HepG2 (cell line): ENCODE measurements around the gene CLASP1. TPM values are rescaled to one million over a fixed set of nuclear protein-coding genes. Genes with fewer than 3 reads are reported as not detected.
A peak's percentile ranks its signal among the peaks of the same experiment; 100 is the strongest.

ENCODE experiments used
- ATF1 ChIP-seq: IDR thresholded peaks from 2 replicates; pipeline ENCODE4 v1.6.1; 2016; ENCODE audit warnings: mild to moderate bottlenecking, control low read depth
- BRD4 ChIP-seq: sonication (generic); formaldehyde crosslinking; IDR thresholded peaks from 2 replicates; pipeline ENCODE4 v1.4.0; 2020; ENCODE audit warnings: missing genetic modification reagents
- GZF1 ChIP-seq: sonication (generic); formaldehyde crosslinking; IDR thresholded peaks from 2 replicates; pipeline ENCODE4 v1.5.1; 2020; ENCODE audit warnings: mild to moderate bottlenecking, missing genetic modification reagents
- MED1 ChIP-seq: sonication (generic); formaldehyde crosslinking; IDR thresholded peaks from 2 replicates; pipeline ENCODE4 v1.4.0; 2020; ENCODE audit warnings: missing genetic modification reagents
- MEIS2 ChIP-seq: sonication (generic); formaldehyde crosslinking; IDR thresholded peaks from 2 replicates; pipeline ENCODE4 v1.9.0; 2021; ENCODE audit warnings: mild to moderate bottlenecking, missing genetic modification reagents
- NR2C2 ChIP-seq: sonication (generic); formaldehyde crosslinking; IDR thresholded peaks from 2 replicates; pipeline ENCODE4 v1.4.0; 2020; ENCODE audit warnings: missing genetic modification reagents, mild to moderate bottlenecking, moderate library complexity, borderline replicate concordance
- THRA ChIP-seq: sonication (generic); formaldehyde crosslinking; IDR thresholded peaks from 2 replicates; pipeline ENCODE4 v1.4.0; 2020; ENCODE audit warnings: missing genetic modification reagents, borderline replicate concordance
- ZIK1 ChIP-seq: sonication (generic); formaldehyde crosslinking; IDR thresholded peaks from 2 replicates; pipeline ENCODE4 v1.5.0; 2020; ENCODE audit warnings: mild to moderate bottlenecking, low read depth, missing genetic modification reagents, borderline replicate concordance
- ZNF335 ChIP-seq: sonication (generic); formaldehyde crosslinking; IDR thresholded peaks from 2 replicates; pipeline ENCODE4 v1.4.0; 2020; ENCODE audit warnings: missing genetic modification reagents
- ZNF354B ChIP-seq: sonication (generic); formaldehyde crosslinking; IDR thresholded peaks from 2 replicates; pipeline ENCODE4 v1.8.0; 2022; ENCODE audit warnings: mild to moderate bottlenecking, missing genetic modification reagents
- ZNF543 ChIP-seq: sonication (generic); formaldehyde crosslinking; IDR thresholded peaks from 2 replicates; pipeline ENCODE4 v1.4.0; 2020; ENCODE audit warnings: mild to moderate bottlenecking, missing genetic modification reagents
- ZNF607 ChIP-seq: sonication (generic); formaldehyde crosslinking; IDR thresholded peaks from 2 replicates; pipeline ENCODE4 v1.5.1; 2020; ENCODE audit warnings: missing genetic modification reagents, mild to moderate bottlenecking, borderline replicate concordance
- polyA plus RNA-seq, 8 experiments: library from polyadenylated mRNA; depleted of rRNA in 3 of 8; stranded (reverse) in 7 of 8; unstranded in 1 of 8; fragments of >200 nt; fragmentation: Illumina TruSeq in 4 of 8; extraction: Trizol in 4 of 8; gene quantifications; 2 replicates each; pipeline versions ENCODE4 v1.2.1 to v1.2.3, GENCODE V29; 2011 to 2016; ENCODE audit warnings: low read depth in 4 of 8, missing spikeins in 1 of 8, mixed read lengths in 1 of 8; ENCODE audit not compliant: insufficient read depth in 1 of 8
- total RNA-seq, 5 experiments: library from RNA; depleted of rRNA; stranded (reverse); fragments of >200 nt; fragmentation: Illumina TruSeq; extraction: Trizol; gene quantifications; 2 replicates each; pipeline ENCODE4 v1.2.3, GENCODE V29; 2016; ENCODE audit warnings: low read depth in 1 of 5
- TF ChIP-seq, protein P1 (sequence below): sonication (generic); formaldehyde crosslinking; IDR thresholded peaks from 2 replicates; pipeline ENCODE4 v1.4.0; 2020; ENCODE audit warnings: missing genetic modification reagents
- TF ChIP-seq, protein P2 (sequence below): sonication (generic); formaldehyde crosslinking; IDR thresholded peaks from 2 replicates; pipeline ENCODE4 v1.5.0; 2020; ENCODE audit warnings: missing genetic modification reagents
- TF ChIP-seq, protein P3 (sequence below): sonication (generic); formaldehyde crosslinking; IDR thresholded peaks from 2 replicates; pipeline ENCODE4 v1.4.0; 2020; ENCODE audit warnings: mild to moderate bottlenecking, missing genetic modification reagents, borderline replicate concordance
- TF ChIP-seq, protein P4 (sequence below): sonication (generic); formaldehyde crosslinking; IDR thresholded peaks from 2 replicates; pipeline ENCODE4 v1.4.0; 2020; ENCODE audit warnings: mild to moderate bottlenecking, low read depth, missing genetic modification reagents
- TF ChIP-seq, protein P5 (sequence below): IDR thresholded peaks from 2 replicates; pipeline ENCODE4 v1.6.1; 2016; ENCODE audit warnings: mild to moderate bottlenecking

CLASP1 gene
- total and polyA plus RNA-seq, 2 of the 13 experiments (the other 11 are each of a cell fraction or from before 2014, with no cell fraction given): 11.7 to 47.9 TPM

GRCh38 chr2:121649596-121650314 is 493 bp upstream of the CLASP1 start (continued):
- TF ChIP-seq, protein P1, sequence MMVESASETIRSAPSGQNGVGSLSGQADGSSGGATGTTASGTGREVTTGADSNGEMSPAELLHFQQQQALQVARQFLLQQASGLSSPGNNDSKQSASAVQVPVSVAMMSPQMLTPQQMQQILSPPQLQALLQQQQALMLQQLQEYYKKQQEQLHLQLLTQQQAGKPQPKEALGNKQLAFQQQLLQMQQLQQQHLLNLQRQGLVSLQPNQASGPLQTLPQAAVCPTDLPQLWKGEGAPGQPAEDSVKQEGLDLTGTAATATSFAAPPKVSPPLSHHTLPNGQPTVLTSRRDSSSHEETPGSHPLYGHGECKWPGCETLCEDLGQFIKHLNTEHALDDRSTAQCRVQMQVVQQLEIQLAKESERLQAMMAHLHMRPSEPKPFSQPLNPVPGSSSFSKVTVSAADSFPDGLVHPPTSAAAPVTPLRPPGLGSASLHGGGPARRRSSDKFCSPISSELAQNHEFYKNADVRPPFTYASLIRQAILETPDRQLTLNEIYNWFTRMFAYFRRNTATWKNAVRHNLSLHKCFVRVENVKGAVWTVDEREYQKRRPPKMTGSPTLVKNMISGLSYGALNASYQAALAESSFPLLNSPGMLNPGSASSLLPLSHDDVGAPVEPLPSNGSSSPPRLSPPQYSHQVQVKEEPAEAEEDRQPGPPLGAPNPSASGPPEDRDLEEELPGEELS (CRISPR knock-in tag): 0 out of 2 replicates have a peak, but pooled peaks have one; percentile 60
- TF ChIP-seq, protein P2, sequence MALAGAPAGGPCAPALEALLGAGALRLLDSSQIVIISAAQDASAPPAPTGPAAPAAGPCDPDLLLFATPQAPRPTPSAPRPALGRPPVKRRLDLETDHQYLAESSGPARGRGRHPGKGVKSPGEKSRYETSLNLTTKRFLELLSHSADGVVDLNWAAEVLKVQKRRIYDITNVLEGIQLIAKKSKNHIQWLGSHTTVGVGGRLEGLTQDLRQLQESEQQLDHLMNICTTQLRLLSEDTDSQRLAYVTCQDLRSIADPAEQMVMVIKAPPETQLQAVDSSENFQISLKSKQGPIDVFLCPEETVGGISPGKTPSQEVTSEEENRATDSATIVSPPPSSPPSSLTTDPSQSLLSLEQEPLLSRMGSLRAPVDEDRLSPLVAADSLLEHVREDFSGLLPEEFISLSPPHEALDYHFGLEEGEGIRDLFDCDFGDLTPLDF (CRISPR knock-in tag): peak; percentile 86
- no peak for TF ChIP-seq ZNF354B
- TF ChIP-seq MED1 (CRISPR knock-in tag): peak; percentile 74
- TF ChIP-seq, protein P3, sequence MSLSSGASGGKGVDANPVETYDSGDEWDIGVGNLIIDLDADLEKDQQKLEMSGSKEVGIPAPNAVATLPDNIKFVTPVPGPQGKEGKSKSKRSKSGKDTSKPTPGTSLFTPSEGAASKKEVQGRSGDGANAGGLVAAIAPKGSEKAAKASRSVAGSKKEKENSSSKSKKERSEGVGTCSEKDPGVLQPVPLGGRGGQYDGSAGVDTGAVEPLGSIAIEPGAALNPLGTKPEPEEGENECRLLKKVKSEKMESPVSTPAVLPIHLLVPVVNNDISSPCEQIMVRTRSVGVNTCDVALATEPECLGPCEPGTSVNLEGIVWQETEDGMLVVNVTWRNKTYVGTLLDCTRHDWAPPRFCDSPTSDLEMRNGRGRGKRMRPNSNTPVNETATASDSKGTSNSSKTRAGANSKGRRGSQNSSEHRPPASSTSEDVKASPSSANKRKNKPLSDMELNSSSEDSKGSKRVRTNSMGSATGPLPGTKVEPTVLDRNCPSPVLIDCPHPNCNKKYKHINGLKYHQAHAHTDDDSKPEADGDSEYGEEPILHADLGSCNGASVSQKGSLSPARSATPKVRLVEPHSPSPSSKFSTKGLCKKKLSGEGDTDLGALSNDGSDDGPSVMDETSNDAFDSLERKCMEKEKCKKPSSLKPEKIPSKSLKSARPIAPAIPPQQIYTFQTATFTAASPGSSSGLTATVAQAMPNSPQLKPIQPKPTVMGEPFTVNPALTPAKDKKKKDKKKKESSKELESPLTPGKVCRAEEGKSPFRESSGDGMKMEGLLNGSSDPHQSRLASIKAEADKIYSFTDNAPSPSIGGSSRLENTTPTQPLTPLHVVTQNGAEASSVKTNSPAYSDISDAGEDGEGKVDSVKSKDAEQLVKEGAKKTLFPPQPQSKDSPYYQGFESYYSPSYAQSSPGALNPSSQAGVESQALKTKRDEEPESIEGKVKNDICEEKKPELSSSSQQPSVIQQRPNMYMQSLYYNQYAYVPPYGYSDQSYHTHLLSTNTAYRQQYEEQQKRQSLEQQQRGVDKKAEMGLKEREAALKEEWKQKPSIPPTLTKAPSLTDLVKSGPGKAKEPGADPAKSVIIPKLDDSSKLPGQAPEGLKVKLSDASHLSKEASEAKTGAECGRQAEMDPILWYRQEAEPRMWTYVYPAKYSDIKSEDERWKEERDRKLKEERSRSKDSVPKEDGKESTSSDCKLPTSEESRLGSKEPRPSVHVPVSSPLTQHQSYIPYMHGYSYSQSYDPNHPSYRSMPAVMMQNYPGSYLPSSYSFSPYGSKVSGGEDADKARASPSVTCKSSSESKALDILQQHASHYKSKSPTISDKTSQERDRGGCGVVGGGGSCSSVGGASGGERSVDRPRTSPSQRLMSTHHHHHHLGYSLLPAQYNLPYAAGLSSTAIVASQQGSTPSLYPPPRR (CRISPR knock-in tag): peak; percentile 16; the same call in 1 of the 2 replicates
- TF ChIP-seq NR2C2 (CRISPR knock-in tag): peak; percentile 97
- TF ChIP-seq, protein P4, sequence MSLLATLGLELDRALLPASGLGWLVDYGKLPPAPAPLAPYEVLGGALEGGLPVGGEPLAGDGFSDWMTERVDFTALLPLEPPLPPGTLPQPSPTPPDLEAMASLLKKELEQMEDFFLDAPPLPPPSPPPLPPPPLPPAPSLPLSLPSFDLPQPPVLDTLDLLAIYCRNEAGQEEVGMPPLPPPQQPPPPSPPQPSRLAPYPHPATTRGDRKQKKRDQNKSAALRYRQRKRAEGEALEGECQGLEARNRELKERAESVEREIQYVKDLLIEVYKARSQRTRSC: no peak
- TF ChIP-seq ZNF335 (CRISPR knock-in tag): peak; percentile 69
- TF ChIP-seq, protein P5, sequence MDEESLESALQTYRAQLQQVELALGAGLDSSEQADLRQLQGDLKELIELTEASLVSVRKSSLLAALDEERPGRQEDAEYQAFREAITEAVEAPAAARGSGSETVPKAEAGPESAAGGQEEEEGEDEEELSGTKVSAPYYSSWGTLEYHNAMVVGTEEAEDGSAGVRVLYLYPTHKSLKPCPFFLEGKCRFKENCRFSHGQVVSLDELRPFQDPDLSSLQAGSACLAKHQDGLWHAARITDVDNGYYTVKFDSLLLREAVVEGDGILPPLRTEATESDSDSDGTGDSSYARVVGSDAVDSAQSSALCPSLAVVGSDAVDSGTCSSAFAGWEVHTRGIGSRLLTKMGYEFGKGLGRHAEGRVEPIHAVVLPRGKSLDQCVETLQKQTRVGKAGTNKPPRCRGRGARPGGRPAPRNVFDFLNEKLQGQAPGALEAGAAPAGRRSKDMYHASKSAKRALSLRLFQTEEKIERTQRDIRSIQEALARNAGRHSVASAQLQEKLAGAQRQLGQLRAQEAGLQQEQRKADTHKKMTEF: peak; percentile 95
- TF ChIP-seq ZNF543 (CRISPR knock-in tag): peak; percentile 93
- peak; percentile 81; the same call in 1 of the 2 replicates for TF ChIP-seq BRD4
- peak; percentile 17 for TF ChIP-seq THRA (CRISPR knock-in tag)
- TF ChIP-seq ZNF607 (CRISPR knock-in tag): peak; percentile 87; the same call in 1 of the 2 replicates
- peak; percentile 79; the same call in 1 of the 2 replicates for TF ChIP-seq ZIK1 (CRISPR knock-in tag)
- TF ChIP-seq GZF1 (CRISPR knock-in tag): peak; percentile 62
- TF ChIP-seq MEIS2 (CRISPR knock-in tag): peak; percentile 82; the same call in 1 of the 2 replicates
- peak; percentile 81 for TF ChIP-seq ATF1
